NB4 (cell line): ENCODE data around the gene RELL1.

Experiments
- TF ChIP-seq, protein P1 (sequence below): IDR thresholded peaks from 2 replicates; pipeline ENCODE4 v1.6.1; 2011; ENCODE audit warnings: low read depth, low read length
- TF ChIP-seq, protein P2 (sequence below): IDR thresholded peaks from one replicate; pipeline ENCODE4 v1.5.1; 2012; ENCODE audit warnings: low read depth, low read length

DNA sequence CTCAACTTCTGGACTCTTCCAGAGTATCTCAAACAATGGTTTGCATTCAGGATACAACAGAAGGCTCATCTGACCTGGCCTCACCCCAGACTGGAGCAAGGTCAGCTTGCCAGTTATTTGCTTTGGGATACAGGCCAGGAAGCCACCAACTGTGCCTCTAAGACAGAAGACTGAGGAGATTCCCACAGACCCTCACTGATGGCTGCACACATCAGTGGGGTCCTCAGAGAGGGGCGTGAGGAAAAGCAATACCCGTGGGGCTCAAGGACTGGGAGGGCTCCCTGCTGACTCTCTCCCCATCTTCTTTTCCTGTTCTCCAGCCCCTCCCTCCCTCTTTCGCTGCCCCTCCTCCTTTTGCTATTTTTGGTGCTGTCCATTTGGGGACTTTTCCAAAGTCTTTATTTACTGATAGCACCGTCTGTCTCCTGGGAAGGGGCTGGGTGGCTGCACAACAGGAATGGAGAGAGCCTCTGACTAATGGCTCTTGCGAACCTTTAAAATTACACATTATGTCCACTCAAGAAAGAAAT, 23.2 kb downstream of the RELL1 start:
- TF ChIP-seq, protein P1, sequence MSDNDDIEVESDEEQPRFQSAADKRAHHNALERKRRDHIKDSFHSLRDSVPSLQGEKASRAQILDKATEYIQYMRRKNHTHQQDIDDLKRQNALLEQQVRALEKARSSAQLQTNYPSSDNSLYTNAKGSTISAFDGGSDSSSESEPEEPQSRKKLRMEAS: no peak
- TF ChIP-seq, protein P2, sequence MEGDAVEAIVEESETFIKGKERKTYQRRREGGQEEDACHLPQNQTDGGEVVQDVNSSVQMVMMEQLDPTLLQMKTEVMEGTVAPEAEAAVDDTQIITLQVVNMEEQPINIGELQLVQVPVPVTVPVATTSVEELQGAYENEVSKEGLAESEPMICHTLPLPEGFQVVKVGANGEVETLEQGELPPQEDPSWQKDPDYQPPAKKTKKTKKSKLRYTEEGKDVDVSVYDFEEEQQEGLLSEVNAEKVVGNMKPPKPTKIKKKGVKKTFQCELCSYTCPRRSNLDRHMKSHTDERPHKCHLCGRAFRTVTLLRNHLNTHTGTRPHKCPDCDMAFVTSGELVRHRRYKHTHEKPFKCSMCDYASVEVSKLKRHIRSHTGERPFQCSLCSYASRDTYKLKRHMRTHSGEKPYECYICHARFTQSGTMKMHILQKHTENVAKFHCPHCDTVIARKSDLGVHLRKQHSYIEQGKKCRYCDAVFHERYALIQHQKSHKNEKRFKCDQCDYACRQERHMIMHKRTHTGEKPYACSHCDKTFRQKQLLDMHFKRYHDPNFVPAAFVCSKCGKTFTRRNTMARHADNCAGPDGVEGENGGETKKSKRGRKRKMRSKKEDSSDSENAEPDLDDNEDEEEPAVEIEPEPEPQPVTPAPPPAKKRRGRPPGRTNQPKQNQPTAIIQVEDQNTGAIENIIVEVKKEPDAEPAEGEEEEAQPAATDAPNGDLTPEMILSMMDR: no peak
